Activated CD8-positive, alpha-beta memory T cell treated with anti-CD3 and anti-CD28 coated beads, Interleukin-2, amount 50 U/mL, for 1 hour (primary cell): ENCODE data around the gene OR51A7.
"Not testable (repeated sequence)": the region's sequence is repeated elsewhere in the genome, so short reads cannot be mapped to it uniquely, and the experiment has no call there.

Experiments
- DNase-seq: peaks from one replicate; pipeline ENCODE4 v3.0.0-alpha.2; 2020; ENCODE audit errors: extremely low read depth

Gene OR51A7

DNA sequence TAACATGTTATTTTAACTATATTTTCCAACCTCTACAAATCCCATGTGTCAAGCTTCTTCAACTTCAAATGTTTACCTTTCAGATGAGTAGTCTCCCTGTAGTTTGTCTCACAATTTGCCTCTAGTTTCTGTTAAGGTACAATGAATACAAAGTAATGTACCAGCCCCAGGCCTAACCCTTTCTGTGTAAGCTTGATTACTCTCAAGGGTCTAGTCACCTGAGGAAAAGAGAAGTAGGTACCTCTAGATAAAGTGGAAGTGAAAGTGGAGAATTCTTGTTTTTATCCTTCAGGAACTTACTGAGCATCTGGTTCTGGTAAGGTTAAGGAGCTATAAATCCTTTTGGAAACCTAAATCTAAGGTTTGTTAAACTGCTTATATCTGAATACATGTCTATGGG, at the start of gene OR51A7:
OR51A7 (plus strand) TSS at position 300 of the 400 bp plus-strand sequence. CDS start 3,587 bp downstream, outside the sequence.
- DNase-seq = no peak

DNA sequence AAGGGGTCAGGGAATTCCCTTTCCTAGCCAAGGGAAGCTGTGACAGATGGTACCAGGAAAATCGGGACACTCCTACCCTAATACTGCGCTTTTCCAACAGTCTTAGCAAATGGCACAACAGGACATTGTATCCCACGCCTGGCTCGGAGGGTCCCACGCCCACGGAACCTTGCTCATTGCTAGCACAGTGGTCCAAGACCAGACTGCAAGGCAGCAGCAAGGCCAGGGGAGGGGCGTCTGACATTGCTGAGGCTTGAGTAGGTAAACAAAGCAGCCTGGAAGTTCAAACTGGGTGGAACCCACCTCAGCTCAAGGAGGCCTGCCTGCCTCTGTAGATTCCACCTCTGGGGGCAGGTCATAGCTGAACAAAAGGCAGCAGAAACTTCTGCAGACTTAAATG, 49.3 kb upstream of the OR51A7 start:
- DNase-seq = not testable (repeated sequence)

DNA sequence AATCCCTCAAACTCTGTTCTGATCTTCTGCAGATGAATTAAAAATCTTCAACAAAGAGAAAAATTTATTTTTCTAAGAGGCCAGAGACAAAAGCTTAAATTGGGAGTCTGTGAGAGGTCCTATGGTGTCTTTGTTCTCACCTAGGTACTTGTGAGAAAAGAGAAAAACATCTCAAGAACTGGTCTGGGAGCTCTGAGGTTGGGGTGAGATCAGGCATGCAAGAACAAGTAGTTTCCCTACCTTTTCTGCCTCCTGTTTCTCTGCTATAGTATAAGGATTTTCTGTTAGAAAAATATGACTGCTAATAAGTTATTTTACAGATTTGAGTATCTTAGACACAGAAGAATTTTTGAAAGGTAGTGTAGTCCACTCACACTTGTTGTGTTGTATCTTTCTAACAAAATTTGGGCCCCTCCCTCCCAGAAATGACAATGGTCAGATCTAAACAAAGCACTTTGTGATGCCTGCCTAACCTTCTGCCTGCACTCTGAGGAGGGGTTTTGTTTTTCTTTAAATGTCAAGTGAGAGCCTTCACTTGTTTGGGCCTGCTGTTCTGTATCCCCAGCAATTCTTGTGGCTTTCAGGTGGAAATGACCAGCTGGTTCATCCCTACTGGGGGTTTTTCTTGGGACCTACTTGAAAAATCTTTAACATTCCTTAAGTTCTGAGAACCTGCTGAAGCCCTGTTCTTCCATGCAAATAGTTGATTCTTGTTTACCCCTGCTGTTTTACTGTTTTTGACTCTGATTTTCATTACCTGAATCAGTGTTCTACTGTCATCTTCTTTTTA, 40.9 kb upstream of the OR51A7 start:
- no peak for DNase-seq

- DNase-seq = no peak
Measured at GRCh38 chr11:4863876-4864275, 39.7 kb upstream of the OR51A7 start.

DNA sequence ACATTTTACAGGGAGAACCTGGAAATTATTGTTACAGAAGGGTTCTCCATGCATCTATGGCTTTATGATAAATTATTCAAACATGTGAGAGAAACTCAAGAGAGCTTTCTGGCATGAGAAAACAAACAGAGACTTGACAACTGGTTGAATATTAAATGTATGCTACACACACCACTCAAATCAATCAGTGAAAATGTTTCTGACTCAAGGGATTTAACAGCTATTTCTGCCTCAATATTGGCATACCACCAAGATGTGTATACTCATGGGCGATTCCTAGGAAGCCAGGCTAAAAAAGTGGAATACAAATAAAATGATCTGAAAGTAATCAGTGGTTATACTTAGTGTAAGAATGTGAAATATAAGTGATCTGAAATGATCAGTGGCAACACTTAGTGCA, 37.7 kb upstream of the OR51A7 start:
- no peak for DNase-seq

- no peak for DNase-seq
Measured at GRCh38 chr11:4881188-4881587, 22.4 kb upstream of the OR51A7 start.

- DNase-seq = no peak
Measured at GRCh38 chr11:4881860-4882500, 21.6 kb upstream of the OR51A7 start, which contains the start of gene OR51T1. Gene OR51T1 (plus strand): TSS chr11:4881900. CDS start chr11:4881900, 0 bp downstream.

DNA sequence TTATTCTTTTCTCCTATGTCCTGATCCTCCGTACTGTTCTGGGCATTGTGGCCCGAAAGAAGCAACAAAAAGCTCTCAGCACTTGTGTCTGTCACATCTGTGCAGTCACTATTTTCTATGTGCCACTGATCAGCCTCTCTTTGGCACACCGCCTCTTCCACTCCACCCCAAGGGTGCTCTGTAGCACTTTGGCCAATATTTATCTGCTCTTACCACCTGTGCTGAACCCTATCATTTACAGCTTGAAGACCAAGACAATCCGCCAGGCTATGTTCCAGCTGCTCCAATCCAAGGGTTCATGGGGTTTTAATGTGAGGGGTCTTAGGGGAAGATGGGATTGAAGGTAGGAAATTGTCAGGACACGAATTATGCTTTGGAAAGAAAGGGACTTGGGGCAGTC, 21.0 kb upstream of the OR51A7 start:
- DNase-seq = no peak

GRCh38 chr11:4884361-4884760, 19.2 kb upstream of the OR51A7 start:
- DNase-seq = no peak

DNA sequence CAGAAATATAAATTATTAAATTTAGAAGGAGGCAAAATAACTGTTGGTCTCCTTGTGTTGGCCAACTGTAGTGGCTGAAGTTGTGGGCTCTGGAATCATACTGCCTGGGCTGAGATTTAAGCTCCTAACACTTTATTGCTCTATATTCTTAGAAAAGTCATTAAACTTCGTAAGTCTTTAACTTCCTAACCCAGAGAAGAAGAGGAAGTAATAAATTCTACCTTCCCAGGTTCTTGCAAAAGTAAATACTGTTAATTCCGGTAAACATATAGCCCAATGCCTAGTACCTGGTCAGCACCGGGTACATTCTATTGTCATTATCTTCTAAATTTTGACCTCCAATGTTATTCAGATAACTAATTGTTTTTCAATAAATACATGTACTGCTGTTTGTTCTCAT, 17.4 kb upstream of the OR51A7 start:
- no peak for DNase-seq

- DNase-seq = no peak
Measured at GRCh38 chr11:4887591-4887990, 16.0 kb upstream of the OR51A7 start.

- no peak for DNase-seq
Measured at GRCh38 chr11:4890279-4890678, 13.3 kb upstream of the OR51A7 start.

GRCh38 chr11:4891996-4892640, 11.5 kb upstream of the OR51A7 start:
- DNase-seq = no peak

DNA sequence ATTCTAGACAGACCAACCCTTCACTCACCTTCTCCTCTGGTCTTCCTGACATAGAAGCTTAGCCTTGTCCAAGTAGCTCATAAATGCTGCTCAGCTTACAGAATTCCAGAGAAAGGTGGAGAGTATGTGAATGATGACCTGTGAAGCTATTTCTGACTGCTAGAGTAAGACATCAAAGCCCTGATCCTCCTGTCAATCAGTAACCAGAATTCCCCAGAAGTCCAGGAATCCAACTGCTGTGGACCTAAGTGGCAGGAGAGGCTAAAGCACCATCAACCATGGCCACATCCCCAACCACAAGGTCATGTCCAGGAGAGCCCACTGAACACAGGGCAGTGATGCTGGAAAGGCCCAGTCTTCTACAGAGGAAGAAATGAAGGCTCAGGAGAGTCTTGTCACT, 13.0 kb downstream of the OR51A7 start:
- DNase-seq = no peak

GRCh38 chr11:4919250-4919649, 15.7 kb downstream of the OR51A7 start, which contains the start of gene OR51G2:
Gene OR51G2 (minus strand): TSS chr11:4919350. CDS start chr11:4915663, 3,687 bp downstream.
- no peak for DNase-seq

DNA sequence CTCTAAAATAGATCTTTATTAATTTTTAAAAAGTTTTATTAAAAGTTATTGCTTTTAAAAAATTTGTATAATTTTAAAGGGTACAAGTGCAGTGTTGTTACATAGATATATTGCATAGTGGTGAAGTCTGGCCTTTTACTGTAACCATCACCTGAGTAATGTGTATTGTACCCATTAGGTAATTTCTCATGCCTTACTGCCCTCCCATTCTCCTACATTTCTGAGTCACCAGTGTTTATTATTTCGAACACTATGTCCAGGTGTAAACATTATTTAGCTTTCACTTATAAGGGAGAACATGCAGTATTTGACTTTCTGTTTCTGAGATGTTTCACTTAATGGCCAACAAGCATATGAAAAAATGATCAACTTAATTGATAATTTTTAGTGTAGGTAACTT, 18.2 kb downstream of the OR51A7 start:
- no peak for DNase-seq

DNA sequence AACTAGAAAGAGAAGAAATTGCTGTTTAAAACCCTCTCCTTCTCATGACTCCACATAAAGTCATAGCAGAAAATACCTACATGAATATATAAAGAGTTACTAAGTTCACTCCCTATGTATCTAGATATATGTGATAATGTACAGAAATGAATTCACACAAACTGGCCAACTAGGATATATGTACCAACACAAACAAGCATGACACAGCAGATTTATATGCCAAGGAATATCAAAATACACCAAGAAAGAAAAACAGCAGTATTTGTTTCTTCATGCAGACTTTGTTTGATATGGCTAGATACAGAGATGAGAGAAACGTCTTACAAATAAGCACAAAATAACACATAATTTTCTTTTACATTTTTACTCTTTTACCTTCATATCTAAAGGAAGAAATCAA, 18.7 kb downstream of the OR51A7 start:
- no peak for DNase-seq

GRCh38 chr11:4924239-4924638, 20.7 kb downstream of the OR51A7 start, which contains the start of gene OR51G1:
Gene OR51G1 (minus strand): TSS chr11:4924339. CDS start chr11:4924339, 0 bp downstream.
- DNase-seq = no peak

DNA sequence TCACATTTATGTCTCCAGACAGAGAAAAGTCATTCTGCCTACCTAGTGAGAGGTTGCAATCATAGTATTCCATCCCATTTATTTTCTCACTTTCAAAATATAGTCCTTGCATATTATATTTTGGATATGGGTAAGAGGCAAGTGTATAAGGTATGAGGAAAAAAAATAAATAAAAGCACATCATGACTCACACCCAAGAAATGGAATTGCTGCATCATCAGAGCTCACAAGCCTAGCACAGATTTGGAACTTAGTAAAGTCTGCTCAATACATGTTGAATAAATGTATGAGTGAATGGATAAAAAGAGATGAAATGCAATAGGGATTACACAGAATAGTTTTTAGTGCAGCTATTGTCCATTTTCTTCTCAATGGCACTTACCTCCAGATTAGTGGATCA, 23.0 kb downstream of the OR51A7 start:
- no peak for DNase-seq

DNA sequence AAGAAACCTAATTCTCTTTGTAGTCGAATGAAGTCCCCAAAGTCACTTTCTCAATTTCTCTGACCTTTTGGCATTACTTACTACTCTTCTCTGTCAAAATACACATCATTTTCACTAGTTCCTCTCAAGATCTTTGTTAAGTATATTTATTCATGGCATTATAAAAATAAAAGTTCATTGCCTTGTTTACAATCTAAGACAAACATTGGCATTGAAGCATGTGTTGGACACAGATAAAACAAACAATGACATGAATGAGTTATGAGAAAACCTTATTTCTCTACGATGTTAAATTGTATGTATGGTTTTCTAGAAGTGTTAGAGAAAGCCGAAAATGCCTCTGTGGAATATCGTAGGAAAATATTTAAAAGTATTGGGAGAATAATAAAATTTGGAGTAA, 29.2 kb downstream of the OR51A7 start:
- no peak for DNase-seq

DNA sequence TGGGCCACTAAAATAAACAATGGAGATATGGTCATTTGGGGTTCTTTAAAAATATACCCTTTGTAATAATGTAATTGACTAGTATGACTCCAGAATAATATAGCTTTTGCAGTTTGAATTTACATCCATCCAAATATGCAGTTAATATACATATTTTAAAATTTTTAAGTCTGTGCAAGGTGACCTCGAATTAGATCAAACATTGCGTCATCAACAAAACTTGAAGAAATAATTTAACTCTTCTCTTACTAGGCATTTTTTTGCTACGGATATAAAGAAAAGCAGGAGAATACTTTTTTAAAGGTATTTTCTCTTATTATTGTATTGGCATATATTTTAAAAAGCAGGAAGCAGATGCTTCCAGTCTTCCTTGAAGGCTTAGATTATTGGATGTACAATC, 33.2 kb downstream of the OR51A7 start:
- no peak for DNase-seq

DNA sequence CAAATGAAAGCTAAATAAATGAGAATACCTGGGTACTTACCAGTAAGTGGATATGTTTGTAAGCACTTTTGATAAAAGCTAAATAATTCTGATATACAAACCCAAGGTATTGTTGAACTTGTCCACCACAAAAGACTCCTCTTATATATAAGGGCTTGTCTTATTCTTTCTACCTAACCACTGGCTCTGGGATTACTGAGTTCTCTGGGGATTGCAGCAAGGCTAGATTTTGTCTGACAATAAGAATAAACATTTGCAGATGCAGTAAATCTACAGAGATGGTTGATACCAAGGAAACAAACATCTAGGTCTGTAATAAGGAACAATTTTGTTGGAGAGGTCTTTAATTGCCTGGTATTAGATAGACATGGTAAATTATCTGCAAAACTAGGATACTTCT, 43.9 kb downstream of the OR51A7 start, which contains the start of gene OR51A4:
OR51A4 (minus strand) TSS at position 101 of the 400 bp plus-strand sequence. CDS start 505 bp downstream, outside the sequence.
- DNase-seq = no peak
